AG04449 (cell line): ENCODE data around the gene PLCG1.

ENCODE experiments used
- CTCF ChIA-PET: fragments of 350-600 bp; formaldehyde crosslinking; extraction: SDS; loops from one replicate; lab custom pipeline; 2021; ENCODE audit warnings: antibody characterized with exemption; lab: Yijun Ruan, JAX
- POLR2A ChIA-PET: fragments of 400-600, 350-600 bp; formaldehyde crosslinking; extraction: SDS; loops from one replicate; lab custom pipeline; 2020; ENCODE audit warnings: antibody characterized with exemption, inconsistent platforms; lab: Yijun Ruan, JAX
- DNase-seq: peaks from one replicate; pipeline ENCODE4 v3.0.0-alpha.2; 2010; ENCODE audit warnings: low read depth, low spot score
- H3K4me3 ChIP-seq: 2 replicates; pipeline ENCODE4 v1.5.1; 2011; ENCODE audit warnings: low read depth, mild to moderate bottlenecking, control low read depth, low read length
- TF ChIP-seq, protein P1 (sequence below): IDR thresholded peaks from one replicate; pipeline ENCODE4 v1.5.1; 2011; ENCODE audit warnings: mild to moderate bottlenecking, moderate library complexity, low read length, control low read depth, inconsistent platforms; ENCODE audit not compliant: insufficient read depth; ENCODE audit errors: missing control alignments

PLCG1 gene

DNA sequence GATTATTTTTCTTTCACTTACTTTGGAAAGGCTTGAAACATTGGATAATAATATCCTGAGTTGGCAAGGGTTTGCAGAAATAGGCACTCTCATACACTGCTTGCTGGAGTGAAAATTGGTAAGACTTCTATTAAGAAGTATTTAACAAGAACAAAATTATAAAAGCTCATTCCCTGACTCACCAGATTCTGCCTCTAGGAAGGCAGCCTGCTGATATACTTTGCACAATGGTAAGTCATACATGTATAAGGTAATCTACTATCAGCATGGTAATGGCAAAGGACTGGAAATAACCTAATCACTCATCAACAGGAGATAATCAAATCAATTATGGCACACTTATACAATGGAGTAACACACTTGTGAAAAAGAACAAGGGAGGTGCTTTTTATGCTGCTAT, 85.8 kb downstream of the PLCG1 start:
- POLR2A ChIA-PET: no interaction called here
- TF ChIP-seq, protein P1, sequence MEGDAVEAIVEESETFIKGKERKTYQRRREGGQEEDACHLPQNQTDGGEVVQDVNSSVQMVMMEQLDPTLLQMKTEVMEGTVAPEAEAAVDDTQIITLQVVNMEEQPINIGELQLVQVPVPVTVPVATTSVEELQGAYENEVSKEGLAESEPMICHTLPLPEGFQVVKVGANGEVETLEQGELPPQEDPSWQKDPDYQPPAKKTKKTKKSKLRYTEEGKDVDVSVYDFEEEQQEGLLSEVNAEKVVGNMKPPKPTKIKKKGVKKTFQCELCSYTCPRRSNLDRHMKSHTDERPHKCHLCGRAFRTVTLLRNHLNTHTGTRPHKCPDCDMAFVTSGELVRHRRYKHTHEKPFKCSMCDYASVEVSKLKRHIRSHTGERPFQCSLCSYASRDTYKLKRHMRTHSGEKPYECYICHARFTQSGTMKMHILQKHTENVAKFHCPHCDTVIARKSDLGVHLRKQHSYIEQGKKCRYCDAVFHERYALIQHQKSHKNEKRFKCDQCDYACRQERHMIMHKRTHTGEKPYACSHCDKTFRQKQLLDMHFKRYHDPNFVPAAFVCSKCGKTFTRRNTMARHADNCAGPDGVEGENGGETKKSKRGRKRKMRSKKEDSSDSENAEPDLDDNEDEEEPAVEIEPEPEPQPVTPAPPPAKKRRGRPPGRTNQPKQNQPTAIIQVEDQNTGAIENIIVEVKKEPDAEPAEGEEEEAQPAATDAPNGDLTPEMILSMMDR: no peak
- no peak for DNase-seq
- CTCF ChIA-PET: interaction anchor here (0.6 to 5.6 kb wide), 8 partner anchors 8 to 188 kb away, joined by 3 to 35 read pairs (median 4); partner anchors contain the start of gene LPIN3
- H3K4me3 ChIP-seq: no peak overlapping the region

DNA sequence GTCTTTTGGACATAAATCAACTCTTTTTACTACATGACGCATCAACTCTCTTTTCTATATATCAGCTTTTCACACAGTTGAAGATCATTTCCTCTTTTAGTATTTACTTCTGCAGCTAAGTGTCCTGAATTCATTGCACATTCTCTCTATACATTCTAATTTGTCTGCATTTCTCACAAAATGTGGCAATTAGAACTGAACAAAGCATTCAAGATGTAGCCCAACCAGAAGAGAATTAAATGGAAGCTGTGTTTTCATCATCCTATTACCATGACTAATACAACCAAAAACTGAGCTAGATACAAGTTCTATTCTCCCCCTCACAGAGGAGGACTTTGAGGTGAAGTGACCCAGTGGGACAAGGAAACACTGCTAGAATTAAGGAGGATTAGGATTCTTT, 86.9 kb downstream of the PLCG1 start:
- ChIA-PET CTCF (interaction anchor here (1.2 to 5.6 kb wide), 7 partner anchors 9 to 116 kb away, joined by 3 to 35 read pairs (median 4); partner anchors contain the start of gene LPIN3), POLR2A (no interaction called here)
- DNase-seq: no peak
- no peak overlapping the region for H3K4me3 ChIP-seq
- TF ChIP-seq, protein P1: no peak

DNA sequence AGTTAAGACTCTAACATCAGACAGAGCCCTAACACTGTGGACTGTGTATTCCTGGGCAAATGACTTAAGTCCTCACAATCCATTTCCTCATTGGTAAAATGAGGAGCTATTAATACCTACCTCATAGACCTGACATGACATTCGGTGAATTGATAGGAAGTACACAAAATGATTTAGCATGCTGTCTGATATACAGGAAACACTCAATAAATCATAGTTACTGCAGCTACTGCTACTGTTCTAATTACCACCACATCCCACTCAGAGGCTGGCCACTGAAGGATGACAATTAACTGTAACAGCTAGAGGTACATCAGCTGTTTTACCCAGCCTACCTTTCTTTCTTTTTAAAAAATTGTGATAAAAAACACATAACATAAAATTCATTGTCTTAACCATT, 87.7 kb downstream of the PLCG1 start:
- no peak for DNase-seq
- no peak overlapping the region for H3K4me3 ChIP-seq
- POLR2A ChIA-PET: interaction anchor here (0.6 kb wide), 1 partner anchor 369 kb away, joined by 3 read pairs; no protein-coding TSS in a partner anchor
- TF ChIP-seq, protein P1: no peak
- CTCF ChIA-PET: interaction anchor here (0.9 to 5.6 kb wide), 7 partner anchors 8 to 115 kb away, joined by 3 to 35 read pairs (median 3); partner anchors contain the start of gene LPIN3

DNA sequence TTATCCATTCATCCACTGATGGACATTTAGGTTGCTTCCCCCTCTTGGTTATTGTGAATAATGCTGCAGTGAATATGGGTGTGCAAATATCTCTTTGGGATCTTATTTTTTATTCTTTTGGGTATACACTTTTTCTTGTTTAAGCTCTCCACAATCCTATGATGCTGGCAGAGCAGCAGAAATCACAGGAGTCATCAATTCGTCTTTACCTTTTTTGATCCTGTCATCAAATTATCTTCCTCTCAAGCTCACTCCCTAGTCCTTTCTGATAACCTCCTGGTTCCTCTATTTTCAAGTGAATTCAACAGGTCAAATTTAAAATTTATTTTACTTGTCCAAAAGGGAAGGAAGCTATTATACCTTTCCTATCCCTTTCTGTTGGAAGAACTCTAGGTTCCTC, 89.1 kb downstream of the PLCG1 start:
- TF ChIP-seq, protein P1: no peak
- POLR2A ChIA-PET: no interaction called here
- CTCF ChIA-PET: interaction anchor here (1.2 to 5.6 kb wide), 3 partner anchors 12 to 114 kb away, joined by 3 to 35 read pairs (median 3); partner anchors contain the start of gene LPIN3
- no peak for DNase-seq
- H3K4me3 ChIP-seq: no peak overlapping the region
